Epithelial cell of prostate (primary cell): Measurements from ENCODE around the gene GNAZ.

Source experiments
- DNase-seq: peaks from one replicate; pipeline ENCODE4 v3.0.0-alpha.2; 2011; ENCODE audit warnings: low read depth, low spot score
- H3K27ac ChIP-seq: fragments of 450-650 bp; 2 replicates; pipeline ENCODE4 v1.5.1; 2017; ENCODE audit warnings: mild to moderate bottlenecking

Gene GNAZ

DNA sequence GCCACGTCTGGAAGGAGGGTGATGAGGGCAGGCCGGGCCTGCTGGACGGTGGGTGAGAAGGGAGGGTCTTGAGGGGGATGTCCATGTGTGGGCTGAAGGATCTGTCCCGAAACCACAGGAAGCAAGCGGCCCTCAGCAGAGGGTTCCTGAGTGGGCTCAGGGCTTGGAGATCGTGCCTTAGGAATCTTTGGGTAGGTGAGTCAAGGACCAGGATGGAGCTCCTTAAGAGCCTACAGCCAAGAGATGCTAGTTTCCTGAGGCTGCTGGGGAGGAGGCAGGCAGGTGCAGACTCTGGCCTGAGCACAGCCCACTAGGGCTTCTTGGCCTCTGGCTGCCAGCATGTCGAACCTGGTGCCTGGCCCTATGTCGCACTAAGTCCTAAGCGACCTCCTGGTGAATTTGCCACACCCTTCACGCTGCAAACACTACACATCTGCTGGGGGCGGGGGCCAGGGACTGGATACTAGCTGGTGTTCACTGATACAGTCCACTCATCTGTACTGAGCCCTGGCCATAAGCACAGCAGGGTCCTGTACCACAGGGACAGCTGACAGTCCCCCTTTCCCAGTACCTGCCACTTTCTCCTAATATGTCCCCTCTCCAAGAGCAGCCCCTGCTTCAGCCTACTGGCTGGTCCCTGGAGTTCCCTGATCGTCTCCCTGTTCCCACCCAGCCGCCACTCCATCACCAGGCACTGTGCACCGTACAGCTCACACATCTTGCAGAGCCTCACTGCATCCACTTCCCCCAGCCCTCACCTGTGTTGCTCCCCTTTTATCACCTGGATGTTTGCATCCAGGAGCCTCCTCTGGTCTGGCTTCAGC is 19.5 kb downstream of the GNAZ start:
- DNase-seq: no peak
- no peak overlapping the region for H3K27ac ChIP-seq

DNA sequence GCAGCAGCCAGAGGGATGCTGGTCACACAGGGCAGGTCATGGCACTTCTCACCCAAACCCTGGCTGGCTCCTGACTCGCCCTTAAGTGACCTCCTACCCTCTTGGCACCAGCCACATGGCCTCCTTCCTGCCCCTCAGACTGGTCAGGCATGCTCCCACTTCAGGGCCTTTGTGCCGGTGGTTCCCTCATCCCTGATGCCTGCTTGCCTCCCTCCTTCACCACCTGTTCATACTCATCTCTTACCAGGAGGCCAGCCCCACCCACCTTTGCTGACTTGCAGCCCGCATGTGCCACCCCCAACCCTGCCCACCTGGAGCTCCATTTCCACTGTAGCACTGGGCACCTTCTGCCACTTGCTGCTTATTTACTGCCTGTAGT is 20.1 kb downstream of the GNAZ start:
- no peak overlapping the region for H3K27ac ChIP-seq
- no peak for DNase-seq

DNA sequence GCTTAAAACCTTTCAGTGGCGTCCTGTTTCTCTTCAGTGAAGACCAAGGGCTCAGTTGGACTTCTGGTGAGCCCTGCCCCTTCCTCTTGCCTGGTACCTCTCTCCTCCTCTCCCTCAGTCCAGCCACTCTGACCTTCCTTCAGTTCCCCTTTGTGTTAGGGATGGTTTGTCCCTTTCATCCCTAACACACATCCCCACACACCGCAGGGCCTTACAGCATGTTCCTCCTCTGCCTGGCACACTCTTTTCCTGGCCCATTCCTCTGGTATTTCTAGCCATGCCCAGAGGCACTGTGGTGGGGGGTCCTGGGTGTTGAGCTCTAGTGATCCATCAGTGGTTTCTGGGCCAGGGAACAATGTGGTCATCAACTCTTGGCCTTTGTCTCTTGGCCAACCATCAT is 21.4 kb downstream of the GNAZ start:
- no peak for DNase-seq
- H3K27ac ChIP-seq: no peak overlapping the region

DNA sequence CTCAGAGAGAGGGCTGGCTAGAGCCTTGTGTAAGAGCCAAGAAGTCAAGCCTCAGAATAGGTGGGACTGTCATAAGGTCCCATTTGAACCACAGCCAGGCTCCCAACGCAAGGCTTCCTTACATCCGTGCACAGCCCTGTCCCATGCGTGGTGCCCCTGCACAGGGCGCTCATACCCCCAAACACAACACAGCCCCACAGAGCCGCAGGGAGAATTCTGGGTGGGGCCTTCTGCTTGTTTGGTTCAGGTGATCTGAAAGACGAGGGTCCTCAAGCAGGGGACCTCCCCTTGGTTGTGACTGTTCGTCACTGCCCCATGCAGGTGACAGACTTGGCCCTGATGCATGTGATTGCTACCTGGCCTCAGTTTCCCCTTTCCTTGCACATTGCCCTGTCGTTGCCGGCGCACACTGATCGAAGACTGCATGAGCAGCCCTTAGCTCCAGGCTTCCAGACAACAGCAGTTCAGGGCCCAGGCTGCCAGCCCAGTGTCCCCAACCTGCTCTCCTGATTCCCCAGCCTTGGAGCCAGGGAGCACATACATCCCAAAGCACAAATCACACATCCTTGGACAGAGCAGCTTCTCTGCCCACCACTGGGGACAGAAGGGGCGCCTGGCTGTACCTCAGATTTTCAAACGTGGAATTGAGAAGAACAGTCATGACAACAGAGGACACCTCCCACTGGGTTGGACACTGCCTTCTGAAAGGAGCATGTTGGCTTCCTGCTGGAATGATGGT is 22.1 kb downstream of the GNAZ start:
- H3K27ac ChIP-seq: no peak overlapping the region
- DNase-seq: no peak

DNA sequence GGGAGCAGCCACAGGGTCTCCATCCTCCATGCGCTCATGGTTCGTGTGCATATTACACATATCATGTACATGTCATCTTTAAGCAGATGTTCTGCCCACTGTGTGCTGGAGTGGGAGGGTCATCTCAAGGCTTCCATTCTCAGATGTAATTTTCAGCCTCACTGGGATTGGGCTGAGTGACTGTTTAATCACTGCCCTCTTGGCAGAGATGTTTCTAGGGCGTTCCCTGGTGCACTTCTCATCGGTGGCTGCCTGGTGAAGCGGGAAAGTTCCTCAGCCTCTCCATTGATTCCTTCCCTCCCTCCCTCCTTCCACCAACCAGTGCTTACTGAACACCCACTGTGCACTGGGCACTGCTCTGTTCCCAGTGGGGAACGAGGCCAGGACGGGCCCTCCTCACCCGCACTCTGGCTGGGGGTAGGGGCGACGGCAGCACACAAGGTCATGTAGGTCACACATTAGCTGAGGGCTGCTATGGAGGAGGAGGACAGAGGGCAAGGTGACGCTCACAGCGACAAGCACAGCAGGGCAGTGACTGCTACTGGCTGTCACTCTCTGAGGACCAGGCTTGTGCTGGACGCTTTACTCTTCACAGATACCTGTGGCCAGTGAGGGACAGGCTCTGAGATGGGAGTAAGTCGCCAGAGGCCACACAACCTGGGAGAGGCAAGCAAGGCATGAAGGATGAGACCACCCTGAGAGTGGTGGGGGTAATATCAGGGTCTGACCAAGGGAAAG is 22.9 kb downstream of the GNAZ start:
- DNase-seq: no peak
- no peak overlapping the region for H3K27ac ChIP-seq

DNA sequence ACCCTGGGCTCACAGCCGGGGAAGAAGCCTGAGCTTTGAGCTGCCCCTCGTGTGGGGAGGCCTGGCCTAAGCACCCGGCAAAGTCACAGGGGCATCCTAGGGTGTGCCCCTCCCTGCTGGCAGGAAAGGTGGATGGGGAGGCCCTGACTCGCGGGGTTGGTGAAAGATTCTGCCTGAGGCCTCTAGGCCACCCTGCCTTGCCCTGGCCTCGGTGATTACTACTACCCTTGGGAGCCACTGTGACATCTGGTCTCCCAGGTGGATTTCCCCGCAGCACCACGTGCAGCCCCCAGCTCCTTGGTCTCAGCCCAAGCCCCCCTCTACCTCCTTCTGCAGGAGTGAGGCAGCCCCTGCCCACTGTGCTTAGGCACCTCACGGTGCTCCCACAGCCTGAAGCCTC is 23.9 kb downstream of the GNAZ start:
- no peak for DNase-seq
- H3K27ac ChIP-seq: no peak overlapping the region

DNA sequence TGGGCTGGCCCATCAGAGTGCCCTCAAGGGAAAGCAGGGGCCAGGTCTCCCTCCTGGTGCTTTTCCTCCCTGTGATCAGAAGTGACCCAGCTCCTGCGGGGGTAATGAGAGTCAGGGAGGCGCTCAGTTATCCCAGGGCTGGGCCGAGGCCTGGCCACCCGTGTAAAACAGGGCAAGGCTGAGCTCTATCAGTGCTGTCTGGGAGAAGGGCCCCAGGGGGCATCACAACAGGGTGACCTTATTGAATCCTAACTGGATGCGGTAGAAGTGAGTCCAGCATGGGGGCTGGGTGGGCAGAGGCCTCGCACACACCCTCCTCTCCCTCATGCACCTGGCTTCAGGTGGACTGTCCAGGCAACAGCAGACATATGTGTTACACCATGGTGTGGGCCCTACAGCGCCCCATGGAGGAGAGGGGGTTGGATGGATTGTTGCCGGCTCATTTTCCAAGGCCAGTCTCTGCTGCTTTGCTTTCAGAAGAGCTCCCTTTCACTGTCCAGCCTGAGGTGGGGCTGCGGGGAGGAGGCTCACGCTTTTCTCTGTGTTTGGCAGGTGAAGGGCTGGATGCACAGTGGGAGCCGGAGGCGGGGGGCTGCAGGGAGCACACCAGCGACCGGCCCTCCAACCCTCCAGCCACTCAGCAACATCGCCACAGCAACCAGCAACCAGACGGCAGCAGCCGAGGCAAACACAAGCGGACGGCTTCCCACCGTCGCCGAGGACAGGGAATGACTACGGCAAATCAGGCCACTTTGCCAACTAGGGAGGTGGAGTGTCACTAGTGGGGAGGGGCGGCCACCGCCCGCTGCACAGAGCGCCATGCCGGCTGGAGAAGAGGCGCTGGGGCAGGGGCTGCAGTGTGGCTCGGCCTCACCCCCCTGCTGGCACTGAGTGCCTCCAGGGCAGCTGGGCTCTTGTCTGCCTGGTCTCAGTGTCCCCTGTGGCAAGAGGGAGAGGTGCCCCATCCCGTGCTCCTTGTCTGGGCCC is 24.7 kb downstream of the GNAZ start:
- DNase-seq: no peak
- H3K27ac ChIP-seq: no peak overlapping the region

DNA sequence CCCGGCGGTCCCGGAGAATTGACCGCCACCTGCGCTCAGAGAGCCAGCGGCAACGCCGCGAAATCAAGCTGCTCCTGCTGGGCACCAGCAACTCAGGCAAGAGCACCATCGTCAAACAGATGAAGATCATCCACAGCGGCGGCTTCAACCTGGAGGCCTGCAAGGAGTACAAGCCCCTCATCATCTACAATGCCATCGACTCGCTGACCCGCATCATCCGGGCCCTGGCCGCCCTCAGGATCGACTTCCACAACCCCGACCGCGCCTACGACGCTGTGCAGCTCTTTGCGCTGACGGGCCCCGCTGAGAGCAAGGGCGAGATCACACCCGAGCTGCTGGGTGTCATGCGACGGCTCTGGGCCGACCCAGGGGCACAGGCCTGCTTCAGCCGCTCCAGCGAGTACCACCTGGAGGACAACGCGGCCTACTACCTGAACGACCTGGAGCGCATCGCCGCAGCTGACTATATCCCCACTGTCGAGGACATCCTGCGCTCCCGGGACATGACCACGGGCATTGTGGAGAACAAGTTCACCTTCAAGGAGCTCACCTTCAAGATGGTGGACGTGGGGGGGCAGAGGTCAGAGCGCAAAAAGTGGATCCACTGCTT is 25.5 kb downstream of the GNAZ start:
- no peak for DNase-seq

DNA sequence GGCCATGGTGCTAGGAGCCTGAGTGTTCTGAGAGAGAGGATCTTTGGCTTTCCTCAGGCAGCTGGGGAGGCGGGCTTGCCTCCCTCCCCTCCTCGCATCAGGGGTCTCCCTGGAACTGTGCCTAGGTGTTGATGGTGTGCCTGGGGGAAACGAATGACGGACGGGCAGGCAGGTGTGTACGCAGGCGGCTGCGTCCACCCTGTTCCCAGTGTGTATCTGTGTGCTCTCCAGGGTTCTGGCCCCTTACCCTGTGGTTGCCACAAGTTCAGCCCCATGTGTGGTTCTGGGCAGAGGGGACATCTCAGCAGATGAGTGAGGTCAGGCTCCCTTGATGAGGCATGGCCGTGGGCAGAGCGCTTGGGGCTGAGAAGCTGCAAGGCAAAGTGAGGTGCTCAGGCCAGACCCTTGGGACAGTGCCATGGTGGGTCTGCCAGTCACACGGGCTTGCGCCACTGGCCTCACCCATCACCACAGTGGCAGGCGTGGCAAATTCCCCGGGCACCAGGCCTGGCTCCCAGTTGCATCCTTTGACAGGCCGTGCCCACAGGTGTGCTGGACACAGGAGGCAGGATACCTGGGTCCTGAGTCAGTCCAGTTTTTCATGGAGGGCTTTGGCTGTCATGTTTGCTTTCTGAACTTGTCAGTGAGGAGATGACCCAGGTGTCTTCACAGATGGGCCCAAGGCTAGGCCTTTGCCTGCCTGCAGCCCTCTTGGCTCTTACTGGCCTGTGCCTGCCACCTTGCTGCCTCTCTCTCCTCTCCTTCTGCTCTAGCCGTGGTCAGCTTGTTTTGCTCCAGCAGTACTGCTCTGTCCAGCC is 27.3 kb downstream of the GNAZ start:
- no peak overlapping the region for H3K27ac ChIP-seq
- DNase-seq: no peak

More for the DNA sequence above, 25.5 kb downstream of the GNAZ start:
- no peak overlapping the region for H3K27ac ChIP-seq

DNA sequence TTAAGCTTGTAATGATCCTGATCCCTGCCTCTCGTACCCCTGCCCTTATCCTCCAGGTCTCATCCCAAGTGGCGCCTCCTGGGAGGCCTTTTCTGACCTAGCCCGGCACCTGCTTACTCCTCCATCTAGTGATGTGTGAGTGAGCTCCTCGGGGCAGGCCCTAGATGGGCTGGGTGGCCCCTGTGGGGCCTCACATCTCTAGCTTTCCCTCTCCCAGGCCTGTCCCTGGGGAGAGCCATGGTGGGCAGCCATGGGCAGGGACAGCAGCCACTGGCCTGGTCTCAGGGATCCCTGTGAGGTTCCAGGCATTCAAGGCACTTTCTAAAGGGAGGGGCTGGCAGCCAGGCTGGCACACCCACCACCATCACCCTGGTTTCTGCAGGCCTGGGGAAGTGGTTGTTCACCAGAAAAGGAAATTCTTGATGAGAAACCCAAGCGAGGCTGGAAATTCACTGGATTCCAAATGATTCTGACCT is 27.9 kb downstream of the GNAZ start:
- no peak for DNase-seq
- H3K27ac ChIP-seq: no peak overlapping the region

DNA sequence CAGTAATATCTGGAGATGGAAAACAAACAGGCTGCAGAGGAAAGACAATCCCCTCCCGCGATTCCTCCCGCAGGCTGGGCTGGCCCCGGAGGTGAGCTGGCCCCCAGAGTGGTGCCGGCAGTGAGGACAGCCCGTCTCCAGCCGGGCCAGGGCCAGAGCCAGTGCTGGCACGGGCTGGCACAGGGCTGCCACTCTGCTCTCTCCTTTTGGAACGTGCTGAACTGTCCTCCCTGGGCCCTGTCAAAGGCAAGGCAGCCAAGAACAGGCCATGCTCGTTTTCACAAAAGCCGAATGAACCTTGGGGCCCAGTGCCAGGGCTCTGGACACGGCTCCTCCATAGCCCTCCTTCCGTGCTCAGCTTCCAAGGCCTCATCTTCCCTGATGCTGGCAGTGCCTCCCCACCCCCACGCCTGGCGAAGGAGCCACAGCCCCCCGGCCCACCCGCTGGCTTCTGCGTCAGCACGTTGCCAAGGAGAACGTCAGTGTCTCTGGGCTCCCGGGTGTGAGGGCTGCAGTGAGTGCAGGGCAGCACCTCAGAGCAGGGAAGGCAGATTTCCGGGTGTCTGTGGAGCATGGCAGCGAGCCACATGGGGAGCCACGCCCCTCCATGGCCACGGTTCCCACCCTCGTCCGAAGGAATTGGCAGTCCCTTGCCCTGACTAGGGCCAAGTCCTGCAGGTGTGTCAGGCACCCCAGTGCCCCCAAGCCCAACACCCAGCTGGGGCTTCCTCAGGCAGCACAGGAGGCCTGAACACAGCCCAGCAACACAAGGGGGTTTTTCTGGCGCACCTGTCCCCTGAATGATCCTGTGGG is 28.6 kb downstream of the GNAZ start:
- no peak for DNase-seq
- no peak overlapping the region for H3K27ac ChIP-seq

DNA sequence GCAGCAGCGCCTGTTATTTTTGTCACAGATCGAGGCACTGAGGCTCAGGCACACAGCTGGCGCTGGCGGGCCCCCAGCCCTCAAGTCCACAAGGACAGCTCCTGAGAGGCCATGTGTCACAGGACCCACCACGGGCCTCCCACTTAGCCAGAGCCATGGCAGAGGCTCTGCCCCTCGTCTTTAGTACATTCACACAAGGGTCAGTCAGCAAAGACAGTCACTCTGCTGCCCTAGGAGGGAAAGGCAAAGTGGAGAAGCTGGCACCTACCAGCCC is 29.1 kb downstream of the GNAZ start:
- no peak for DNase-seq
- no peak overlapping the region for H3K27ac ChIP-seq

DNA sequence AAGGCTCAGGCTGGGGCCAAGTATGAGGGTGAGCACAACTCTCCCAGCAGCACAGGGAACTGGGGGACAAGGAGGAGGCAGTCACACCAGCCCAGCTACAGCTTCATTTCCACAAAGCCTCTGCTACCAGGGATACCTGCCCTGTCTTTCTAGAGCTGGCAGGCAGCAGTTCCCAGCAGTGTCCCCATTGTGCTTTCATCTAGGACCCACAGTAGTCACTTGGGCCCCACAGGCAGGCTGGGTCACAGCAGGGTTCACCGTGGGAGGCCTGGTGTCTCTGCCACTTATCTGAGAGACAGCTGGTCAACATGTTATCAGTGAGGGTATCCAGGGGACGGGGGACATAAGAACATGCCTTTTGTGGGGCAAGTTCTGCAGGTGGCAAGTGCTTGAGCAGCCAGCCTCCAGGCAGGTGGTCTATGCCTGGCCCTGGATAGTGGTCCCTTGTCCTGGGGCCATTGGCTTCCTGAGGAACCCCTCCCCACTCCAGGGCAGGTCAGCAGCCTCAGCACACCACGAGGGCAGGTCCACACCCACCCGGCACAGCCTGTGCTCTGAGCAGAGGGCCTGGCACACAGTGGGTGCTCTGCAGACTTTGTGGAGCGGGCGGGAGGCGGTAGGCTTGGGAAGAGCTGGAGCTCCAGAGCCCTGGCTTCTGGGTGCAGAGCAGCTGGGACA is 29.9 kb downstream of the GNAZ start:
- H3K27ac ChIP-seq: no peak overlapping the region
- no peak for DNase-seq

DNA sequence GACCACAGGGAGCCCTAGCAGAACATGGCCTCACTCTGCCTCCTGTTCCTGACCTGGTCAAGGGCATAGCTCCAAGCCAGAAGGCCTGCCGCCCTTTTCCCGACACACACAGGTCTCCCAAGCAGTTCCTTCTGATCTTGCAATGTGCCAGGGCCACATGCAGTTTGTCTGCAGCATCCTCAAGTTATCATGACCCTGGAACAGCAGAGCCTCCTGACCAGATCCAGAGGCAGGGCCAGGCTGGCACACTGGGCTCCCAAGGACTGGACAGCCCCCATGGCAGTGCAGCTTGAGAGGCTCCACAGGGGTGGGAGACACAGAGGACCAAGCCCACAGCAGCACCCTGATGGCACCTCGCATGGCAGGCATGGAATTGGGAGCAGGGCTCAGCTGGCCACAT is 31.2 kb downstream of the GNAZ start:
- H3K27ac ChIP-seq: no peak overlapping the region

DNA sequence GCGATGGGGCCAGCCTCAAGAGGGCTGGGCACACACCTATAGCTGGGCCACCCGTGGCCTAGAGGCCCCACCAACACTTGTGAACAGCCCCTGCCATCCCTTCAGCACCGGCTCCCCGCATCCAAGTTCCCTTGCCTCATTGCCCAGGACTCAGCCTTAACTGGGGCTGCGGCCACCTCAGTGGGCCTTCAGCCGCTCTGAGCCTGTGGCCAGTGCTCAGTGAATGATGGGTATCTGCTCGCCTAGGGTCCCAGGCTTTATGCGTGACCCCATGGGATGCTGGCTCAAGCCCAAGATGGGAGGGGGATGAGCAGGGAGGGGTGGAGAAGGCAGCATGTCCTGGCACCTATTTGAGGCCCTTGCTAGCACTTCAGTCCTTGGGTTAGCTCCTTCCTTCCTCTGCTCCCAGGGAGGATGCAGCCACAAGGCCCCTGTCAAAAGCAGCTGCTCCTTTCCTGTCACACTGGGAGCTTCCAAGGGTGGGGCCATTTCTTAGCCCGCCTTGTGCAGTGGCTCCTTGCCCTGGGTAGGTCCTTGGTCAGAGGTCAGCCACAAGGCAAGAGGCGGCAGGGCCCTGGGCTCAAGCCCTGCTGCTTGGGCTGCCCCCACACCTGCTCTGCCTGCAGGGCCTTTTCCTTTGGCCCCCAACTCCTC is 31.8 kb downstream of the GNAZ start:
- H3K27ac ChIP-seq: no peak overlapping the region
- no peak for DNase-seq

More for the DNA sequence above, 31.2 kb downstream of the GNAZ start:
- DNase-seq: no peak

DNA sequence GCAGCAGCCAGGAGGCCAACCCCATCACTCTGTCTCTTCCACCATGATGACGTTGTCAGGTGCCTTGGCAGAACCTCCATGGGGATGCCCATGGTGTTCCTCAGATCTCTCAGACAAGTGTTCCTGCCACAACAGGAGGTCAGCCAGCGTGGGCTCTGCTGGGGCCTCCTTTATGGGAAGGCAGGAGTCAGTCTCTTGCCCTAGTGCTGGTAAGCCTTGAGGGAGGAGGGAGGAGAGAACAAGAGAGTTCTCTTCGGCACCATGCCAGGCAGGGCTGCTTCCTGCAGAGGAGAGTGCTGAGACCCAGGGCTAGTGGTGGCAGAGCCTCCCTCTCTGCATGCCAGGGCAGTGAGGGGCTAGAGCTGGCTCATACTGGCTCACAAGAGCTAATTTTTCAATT is 32.5 kb downstream of the GNAZ start:
- no peak overlapping the region for H3K27ac ChIP-seq
- DNase-seq: no peak
